Neutrophil (primary cell): ENCODE results near the gene IMPG2.

Experiments used
- H3K27ac ChIP-seq: fragments of 200-600 bp; sonication (generic); 2 replicates; pipeline ENCODE4 v1.5.1; 2016; ENCODE audit warnings: mild to moderate bottlenecking, moderate library complexity
- H3K27me3 ChIP-seq: fragments of 200-600 bp; sonication (generic); 2 replicates; pipeline ENCODE4 v1.6.0; 2016; ENCODE audit warnings: mild to moderate bottlenecking
- H3K36me3 ChIP-seq: fragments of 200-600 bp; sonication (generic); 2 replicates; pipeline ENCODE4 v1.5.1; 2017
- H3K4me1 ChIP-seq, 2 experiments: fragments of 200-600 bp in 1 of 2; sonication (generic) in 1 of 2; 1 replicate in 1 of 2; 2 replicates in 1 of 2; pipeline versions ENCODE4 v1.5.1 to v1.6.1; 2013 to 2016; ENCODE audit warnings: low read depth in 1 of 2, low read length in 1 of 2, mild to moderate bottlenecking in 1 of 2, moderate library complexity in 1 of 2; ENCODE audit not compliant: control insufficient read depth in 1 of 2, insufficient read depth in 1 of 2
- H3K4me3 ChIP-seq, 2 experiments: fragments of 200-600 bp in 1 of 2; sonication (generic) in 1 of 2; 1 replicate in 1 of 2; 2 replicates in 1 of 2; pipeline ENCODE4 v1.5.1; 2013 to 2016; ENCODE audit warnings: low read depth in 1 of 2, low read length in 1 of 2, mild to moderate bottlenecking in 1 of 2, moderate library complexity in 1 of 2
- H3K9me3 ChIP-seq: fragments of 200-600 bp; sonication (generic); 2 replicates; pipeline ENCODE4 v1.5.1; 2016
- TF ChIP-seq, protein P1 (sequence below): fragments of 200-600 bp; sonication (generic); IDR thresholded peaks from 2 replicates; pipeline ENCODE4 v1.5.1; 2016; ENCODE audit warnings: antibody characterized with exemption

IMPG2 gene

DNA sequence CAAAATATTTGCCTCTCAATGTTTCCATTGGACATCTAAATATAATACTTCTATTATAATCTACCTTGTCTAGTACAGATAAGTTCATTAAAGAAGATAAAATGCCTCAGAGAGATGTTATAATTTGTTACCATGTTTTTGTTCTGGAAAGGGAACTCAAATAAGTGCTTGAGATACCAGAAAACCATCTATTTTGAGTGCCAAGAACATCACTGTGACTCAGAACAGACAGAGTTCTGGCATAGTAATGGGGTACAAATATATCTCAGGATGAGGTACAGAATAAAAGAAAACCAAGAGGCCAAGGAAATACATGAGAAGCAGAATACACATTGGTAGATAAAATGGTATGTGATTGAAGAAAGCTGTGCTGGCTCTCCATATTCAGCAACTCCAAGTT lies 58.9 kb downstream of the IMPG2 start:
- no peak overlapping the region for H3K27ac ChIP-seq
- no peaks in the 10 kb centered on the region for H3K9me3 ChIP-seq
- no peaks in the 10 kb centered on the region for H3K36me3 ChIP-seq
- no peaks in the 10 kb centered on the region for H3K27me3 ChIP-seq
- no peaks in the 10 kb centered on the region for H3K4me1 ChIP-seq
- H3K4me3 ChIP-seq: no peak overlapping the region
- TF ChIP-seq, protein P1, sequence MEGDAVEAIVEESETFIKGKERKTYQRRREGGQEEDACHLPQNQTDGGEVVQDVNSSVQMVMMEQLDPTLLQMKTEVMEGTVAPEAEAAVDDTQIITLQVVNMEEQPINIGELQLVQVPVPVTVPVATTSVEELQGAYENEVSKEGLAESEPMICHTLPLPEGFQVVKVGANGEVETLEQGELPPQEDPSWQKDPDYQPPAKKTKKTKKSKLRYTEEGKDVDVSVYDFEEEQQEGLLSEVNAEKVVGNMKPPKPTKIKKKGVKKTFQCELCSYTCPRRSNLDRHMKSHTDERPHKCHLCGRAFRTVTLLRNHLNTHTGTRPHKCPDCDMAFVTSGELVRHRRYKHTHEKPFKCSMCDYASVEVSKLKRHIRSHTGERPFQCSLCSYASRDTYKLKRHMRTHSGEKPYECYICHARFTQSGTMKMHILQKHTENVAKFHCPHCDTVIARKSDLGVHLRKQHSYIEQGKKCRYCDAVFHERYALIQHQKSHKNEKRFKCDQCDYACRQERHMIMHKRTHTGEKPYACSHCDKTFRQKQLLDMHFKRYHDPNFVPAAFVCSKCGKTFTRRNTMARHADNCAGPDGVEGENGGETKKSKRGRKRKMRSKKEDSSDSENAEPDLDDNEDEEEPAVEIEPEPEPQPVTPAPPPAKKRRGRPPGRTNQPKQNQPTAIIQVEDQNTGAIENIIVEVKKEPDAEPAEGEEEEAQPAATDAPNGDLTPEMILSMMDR: no peak

- Histone ChIP-seq H3K36me3 (no peaks in the 10 kb centered on the region), H3K27ac (no peak overlapping the region), H3K4me3 (no peak overlapping the region), H3K4me1 (no peaks in the 10 kb centered on the region), H3K9me3 (no peaks in the 10 kb centered on the region), H3K27me3 (no peaks in the 10 kb centered on the region)
- TF ChIP-seq, protein P1: no peak
Measured at GRCh38 chr3:101259485-101260341, 60.7 kb downstream of the IMPG2 start.

- Histone ChIP-seq H3K27ac (no peak overlapping the region), H3K9me3 (no peaks in the 10 kb centered on the region), H3K36me3 (no peaks in the 10 kb centered on the region), H3K27me3 (no peaks in the 10 kb centered on the region), H3K4me3 (no peak overlapping the region), H3K4me1 (no peaks in the 10 kb centered on the region)
- TF ChIP-seq, protein P1: no peak
Measured at GRCh38 chr3:101256511-101256910, 63.9 kb downstream of the IMPG2 start.

DNA sequence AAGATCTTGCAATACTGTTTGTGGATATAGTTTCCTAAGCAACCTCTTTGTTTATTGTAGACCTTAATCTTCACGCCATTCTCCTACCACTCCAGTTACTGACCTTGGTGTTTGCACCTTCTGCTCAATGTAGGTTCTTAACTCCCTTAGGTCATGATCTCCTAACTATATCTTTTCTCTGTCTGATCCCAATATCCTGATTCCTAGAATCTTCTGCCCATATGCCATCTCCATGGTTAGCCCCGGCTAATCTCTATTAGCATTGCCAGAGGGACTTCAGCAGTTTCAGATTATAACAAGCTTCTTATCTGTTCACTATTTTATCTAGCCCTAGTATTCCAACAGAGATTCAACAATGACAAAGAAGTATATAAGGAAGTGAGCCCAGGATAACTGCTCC lies 64.9 kb downstream of the IMPG2 start:
- H3K27me3 ChIP-seq: no peaks in the 10 kb centered on the region
- no peaks in the 10 kb centered on the region for H3K36me3 ChIP-seq
- H3K9me3 ChIP-seq: no peaks in the 10 kb centered on the region
- H3K4me3 ChIP-seq: no peak overlapping the region
- no peaks in the 10 kb centered on the region for H3K4me1 ChIP-seq
- TF ChIP-seq, protein P1: no peak
- H3K27ac ChIP-seq: no peak overlapping the region

DNA sequence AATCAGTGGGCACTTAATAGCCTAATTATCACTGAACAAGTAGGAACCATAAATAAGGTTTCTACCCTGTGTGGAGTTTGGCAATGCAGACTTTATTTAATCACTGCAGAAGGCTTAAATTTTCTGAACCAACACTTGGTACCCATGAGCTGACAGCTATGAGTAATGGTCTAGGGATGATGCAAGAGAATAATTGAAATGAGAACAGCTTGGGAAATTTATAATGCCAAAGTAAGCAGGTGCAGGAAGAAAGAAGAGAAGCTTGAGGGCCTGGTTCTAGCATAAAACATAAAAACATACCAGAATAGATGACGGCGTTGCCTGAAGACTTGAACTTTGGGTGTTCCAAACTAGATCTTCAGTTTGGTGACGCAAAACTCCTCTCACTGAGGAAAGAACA lies 67.0 kb downstream of the IMPG2 start:
- H3K36me3 ChIP-seq: no peaks in the 10 kb centered on the region
- H3K27me3 ChIP-seq: no peaks in the 10 kb centered on the region
- H3K27ac ChIP-seq: no peak overlapping the region
- H3K9me3 ChIP-seq: no peaks in the 10 kb centered on the region
- H3K4me3 ChIP-seq: no peak overlapping the region
- TF ChIP-seq, protein P1: no peak
- H3K4me1 ChIP-seq: no peaks in the 10 kb centered on the region
